Measurements from ENCODE around the gene ADAMTSL1.

DNA sequence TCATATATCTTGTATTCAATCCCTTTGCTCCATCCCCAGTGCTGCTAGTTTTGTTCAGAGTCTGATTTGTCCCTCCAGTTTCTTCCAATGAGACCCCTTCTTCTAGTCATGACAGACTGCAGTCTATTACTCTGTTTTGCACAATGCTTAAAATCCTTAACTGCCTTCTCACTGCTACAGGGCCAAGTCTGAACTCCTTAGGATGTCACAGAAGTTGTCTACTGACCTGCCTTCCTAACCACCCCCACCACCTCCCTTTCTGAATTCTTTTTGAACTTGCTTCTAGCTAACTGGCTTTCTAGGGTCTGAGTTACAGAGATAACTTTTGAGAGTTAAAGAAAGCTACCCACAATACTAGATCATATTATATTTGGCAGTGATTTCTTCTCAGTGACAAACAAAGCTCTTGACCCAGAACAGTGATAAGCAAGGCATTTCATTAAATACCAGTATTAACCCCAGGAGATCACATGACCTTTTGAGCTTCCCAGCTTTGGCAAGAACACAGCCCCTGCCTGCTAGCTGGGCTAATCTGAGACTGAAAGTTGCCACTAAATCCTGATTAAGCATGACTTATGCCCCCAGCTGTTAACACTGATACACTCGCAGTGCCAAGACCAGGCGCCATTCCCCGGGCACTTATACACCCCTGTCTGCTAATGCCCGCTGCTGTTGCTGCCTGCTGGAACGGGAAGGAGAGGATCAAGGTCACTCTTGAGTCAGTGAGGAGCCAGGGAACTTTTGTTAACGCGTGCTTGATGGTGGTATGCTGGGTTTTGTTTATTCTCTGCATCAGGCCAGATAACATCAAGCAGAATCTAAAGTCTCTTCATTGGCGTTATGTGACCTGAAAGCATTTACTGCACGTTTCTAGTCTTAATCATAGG lies 36.4 kb upstream of the ADAMTSL1 start:
- TF ChIP-seq, protein P1, sequence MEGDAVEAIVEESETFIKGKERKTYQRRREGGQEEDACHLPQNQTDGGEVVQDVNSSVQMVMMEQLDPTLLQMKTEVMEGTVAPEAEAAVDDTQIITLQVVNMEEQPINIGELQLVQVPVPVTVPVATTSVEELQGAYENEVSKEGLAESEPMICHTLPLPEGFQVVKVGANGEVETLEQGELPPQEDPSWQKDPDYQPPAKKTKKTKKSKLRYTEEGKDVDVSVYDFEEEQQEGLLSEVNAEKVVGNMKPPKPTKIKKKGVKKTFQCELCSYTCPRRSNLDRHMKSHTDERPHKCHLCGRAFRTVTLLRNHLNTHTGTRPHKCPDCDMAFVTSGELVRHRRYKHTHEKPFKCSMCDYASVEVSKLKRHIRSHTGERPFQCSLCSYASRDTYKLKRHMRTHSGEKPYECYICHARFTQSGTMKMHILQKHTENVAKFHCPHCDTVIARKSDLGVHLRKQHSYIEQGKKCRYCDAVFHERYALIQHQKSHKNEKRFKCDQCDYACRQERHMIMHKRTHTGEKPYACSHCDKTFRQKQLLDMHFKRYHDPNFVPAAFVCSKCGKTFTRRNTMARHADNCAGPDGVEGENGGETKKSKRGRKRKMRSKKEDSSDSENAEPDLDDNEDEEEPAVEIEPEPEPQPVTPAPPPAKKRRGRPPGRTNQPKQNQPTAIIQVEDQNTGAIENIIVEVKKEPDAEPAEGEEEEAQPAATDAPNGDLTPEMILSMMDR (IDR thresholded peaks at IDR 0.05; ENCODE audit: insufficient read depth, low read length), result no peak
- TF ChIP-seq REST (IDR thresholded peaks at IDR 0.05; ENCODE audit: insufficient replicate concordance, low read depth) (no peak), POLR2AphosphoS5 (IDR thresholded peaks at IDR 0.05; ENCODE audit: low read depth) (no peak)

All from HL-60 (cell line).